Activated CD4-positive, CD25-positive, alpha-beta regulatory T cell treated with anti-CD3 and anti-CD28 coated beads, Interleukin-2, amount 50 U/mL, for 72 hours (primary cell): Measurements from ENCODE around the gene GTF3C5.
"Not testable (repeated sequence)": the region's sequence is repeated elsewhere in the genome, so short reads cannot be mapped to it uniquely, and the experiment has no call there.

Experiments
- DNase-seq: peaks from one replicate; pipeline ENCODE4 v3.0.0; 2021

GTF3C5 gene

DNA sequence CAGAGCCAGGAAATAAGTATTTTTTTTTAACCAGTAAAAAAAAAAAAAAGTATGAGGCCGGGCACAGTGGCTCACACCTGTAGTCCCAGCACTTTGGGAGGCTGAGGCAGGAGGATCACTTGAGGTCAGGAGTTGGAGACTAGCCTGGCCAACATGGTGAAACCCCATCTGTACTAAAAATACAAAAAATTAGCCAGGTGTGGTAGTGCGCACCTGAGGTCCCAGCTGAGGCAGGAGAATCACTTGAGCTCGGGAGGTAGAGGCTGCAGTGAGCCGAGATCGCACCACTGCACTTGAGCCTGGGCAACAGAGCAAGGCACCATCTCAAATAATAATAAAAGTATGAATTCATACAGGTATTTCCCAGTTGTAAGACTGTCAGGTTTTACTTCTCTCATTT lies 41.4 kb downstream of the GTF3C5 start:
- not testable (repeated sequence) for DNase-seq

DNA sequence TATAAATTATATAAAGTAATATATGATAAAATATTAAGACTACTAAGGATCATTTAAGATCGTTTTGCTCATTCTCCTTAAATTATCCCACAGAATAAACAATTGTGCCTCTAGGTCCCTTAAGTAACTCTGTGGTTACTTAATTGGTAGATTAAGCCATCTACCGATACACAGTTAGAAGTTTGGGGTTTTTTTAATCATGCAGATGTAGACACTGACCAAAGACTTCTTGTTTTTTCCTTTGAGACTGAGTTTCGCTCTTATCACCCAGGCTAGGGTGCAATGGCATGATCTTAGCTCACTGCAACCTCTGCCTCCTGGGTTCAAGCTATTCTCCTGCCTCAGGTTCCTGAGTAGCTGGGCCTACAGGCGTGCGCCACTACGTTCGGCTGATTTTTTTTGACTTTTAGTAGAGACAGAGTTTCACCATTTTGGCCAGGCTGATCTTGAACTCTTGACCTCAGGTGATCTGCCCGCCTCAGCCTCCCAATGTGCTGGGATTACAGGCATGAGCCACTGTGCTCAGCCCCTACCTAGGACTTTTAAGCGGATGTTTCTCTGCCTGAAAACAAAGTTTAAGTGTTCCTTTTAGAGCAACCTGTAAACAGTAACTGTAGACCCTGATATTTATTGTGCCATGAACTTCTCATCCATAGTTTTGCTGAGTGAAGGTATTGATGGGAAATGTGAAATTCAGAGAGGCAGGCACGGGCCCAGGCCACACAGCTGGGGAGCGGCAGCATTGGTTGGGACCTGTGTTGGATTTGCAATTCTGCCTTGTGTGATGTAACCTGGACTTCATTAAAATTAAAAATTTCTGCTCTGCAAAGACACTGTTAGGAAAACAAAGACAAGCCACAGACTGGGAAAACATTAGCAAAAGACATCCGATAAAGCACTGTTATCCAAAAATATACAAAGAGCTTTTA lies 42.6 kb downstream of the GTF3C5 start:
- no peak for DNase-seq

- no peak for DNase-seq
These were observed 43.4 kb downstream of the GTF3C5 start for GRCh38 chr9:133074111-133074651.

DNA sequence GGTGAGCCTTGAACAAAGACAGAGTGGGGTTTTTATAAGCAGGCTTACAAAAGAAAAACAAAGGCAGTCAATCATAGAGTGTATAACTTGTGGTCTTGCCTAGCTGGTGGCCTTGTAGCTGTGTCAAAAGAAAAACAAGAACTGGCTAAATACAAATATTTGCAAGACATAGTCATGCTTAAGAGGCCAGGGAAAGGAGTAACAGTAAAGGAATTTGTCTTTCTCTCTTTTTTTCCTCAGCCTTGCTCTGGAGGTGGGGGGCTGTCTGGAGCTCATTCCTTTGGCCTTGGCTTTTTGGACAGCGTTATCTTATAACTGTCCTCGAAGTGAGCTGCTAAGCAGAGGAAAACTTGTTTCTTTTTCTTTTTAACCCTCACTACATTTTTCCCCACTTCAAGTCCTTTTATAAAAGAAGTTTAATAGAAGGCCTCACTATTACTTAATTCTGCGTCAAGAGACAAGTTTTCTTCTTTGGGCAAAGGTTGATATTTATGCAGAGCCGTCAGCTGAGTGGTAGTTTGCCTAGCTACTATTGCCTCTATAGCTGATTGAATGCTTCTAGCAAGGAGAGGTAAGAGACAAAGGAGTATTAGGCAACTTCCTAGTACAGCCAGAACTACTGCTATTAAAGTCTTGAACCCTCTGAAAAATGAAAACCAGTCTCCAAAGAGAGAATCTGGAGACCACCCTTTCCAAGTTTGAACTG lies 45.3 kb downstream of the GTF3C5 start:
- no peak for DNase-seq

DNA sequence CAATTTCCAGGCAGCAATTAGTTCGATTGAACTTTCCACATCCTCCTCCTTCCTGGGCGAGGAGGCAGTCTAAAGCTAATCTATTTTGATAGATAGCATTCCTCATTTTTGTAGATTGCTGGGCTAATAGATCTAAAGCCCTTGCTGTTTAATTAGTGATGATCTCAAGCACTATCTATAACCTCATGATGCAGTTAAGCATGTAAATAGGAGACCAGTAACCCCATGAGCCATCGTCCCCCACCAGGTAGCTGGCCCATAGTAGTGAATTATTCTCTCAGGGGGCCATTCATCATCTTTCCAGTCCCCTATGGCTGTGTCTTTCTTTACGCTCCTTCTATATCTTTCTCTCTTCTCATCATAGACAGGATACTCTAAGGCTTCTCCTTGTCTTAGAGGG lies 45.9 kb downstream of the GTF3C5 start:
- DNase-seq: no peak

GRCh38 chr9:133078486-133078885 lies 47.7 kb downstream of the GTF3C5 start:
- DNase-seq: no peak

DNA sequence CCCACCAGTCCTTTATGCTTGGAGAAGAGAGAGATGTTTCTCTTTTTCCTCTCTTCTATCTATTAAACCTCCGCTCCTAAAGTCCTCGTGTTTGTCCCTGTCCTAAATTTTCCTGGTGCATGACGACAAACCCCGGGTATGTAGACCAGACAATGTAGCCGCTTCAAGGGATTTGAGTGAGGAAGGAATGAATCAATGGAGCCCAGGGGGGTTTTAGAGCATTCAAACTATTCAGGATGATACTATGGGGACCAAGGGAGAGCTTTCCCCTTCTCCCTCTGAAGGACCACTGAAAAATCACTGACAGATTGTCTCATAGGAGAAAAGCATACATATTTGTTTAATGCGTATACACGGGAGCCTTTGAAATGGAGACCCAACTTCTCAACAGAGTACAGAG lies 49.4 kb downstream of the GTF3C5 start:
- no peak for DNase-seq

- not testable (repeated sequence) for DNase-seq
These were observed 50.3 kb downstream of the GTF3C5 start for GRCh38 chr9:133080786-133081779.

GRCh38 chr9:133081957-133082644 lies 51.3 kb downstream of the GTF3C5 start:
- DNase-seq: not testable (repeated sequence)

- DNase-seq: not testable (repeated sequence)
These were observed 52.9 kb downstream of the GTF3C5 start for GRCh38 chr9:133083688-133084087.

DNA sequence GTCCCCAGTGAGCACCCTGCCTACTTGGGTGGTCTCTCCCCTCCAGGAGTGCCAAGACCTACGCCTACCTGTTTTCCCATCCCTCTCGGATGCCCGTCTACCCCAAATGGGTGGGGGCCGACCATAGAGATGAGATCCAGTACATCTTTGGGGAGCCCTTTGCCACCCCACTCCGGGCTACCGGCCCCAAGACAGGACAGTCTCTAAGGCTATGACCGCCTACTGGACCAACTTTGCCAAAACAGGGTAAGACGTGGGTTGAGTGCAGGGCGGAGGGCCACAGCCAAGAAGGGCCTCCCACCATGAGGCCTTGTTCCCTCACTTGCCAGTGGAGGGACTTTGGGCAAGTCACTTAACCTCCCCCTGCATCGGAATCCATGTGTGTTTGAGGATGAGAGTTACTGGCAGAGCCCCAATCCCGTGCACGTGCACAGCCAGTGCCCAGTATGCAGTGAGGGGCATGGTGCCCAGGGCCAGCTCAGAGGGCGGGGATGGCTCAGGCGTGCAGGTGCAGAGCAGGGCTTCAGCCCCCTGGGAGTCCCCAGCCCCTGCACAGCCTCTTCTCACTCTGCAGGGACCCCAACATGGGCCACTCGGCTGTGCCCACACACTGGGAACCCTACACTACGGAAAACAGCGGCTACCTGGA lies 55.5 kb downstream of the GTF3C5 start:
- not testable (repeated sequence) for DNase-seq

- DNase-seq: no peak
These were observed 56.1 kb downstream of the GTF3C5 start for GRCh38 chr9:133086894-133087293.

- no peak for DNase-seq
These were observed 56.8 kb downstream of the GTF3C5 start for GRCh38 chr9:133087429-133088145.

- DNase-seq: no peak
These were observed 57.5 kb downstream of the GTF3C5 start for GRCh38 chr9:133088146-133088750.

GRCh38 chr9:133088756-133089155 lies 58.0 kb downstream of the GTF3C5 start:
- no peak for DNase-seq

DNA sequence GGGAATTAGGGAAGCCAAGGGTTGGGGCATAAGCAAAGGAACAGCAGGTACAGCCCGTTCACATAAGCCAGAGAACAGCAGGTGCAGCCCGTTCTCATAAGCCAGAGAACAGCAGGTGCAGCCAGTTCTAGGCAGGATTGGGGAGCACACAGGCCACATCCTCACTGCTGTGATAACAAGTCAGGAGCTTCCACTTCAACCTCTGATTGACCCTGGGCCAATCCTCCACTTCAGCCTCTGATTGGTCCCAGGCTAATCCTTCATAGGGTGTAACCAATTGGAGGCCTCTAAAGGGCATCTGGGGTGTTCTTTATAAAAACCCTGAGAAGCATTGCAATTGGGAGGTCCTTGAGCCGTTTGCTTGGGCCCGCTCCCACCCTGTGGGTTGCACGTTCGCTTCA lies 58.5 kb downstream of the GTF3C5 start:
- no peak for DNase-seq

GRCh38 chr9:133090187-133090586 lies 59.4 kb downstream of the GTF3C5 start:
- DNase-seq: no peak

GRCh38 chr9:133090752-133091385 lies 60.1 kb downstream of the GTF3C5 start:
- no peak for DNase-seq

- DNase-seq: not testable (repeated sequence)
These were observed 63.6 kb downstream of the GTF3C5 start for GRCh38 chr9:133094351-133094750.
